Measurements from ENCODE around the gene H1-8. TPM values are rescaled to one million over a fixed set of nuclear protein-coding genes. Genes with fewer than 3 reads are reported as not detected.
A peak's percentile ranks its signal among the peaks of the same experiment; 100 is the strongest.

H1-8 gene
- polyA plus RNA-seq, 5 donors = not detected

DNA sequence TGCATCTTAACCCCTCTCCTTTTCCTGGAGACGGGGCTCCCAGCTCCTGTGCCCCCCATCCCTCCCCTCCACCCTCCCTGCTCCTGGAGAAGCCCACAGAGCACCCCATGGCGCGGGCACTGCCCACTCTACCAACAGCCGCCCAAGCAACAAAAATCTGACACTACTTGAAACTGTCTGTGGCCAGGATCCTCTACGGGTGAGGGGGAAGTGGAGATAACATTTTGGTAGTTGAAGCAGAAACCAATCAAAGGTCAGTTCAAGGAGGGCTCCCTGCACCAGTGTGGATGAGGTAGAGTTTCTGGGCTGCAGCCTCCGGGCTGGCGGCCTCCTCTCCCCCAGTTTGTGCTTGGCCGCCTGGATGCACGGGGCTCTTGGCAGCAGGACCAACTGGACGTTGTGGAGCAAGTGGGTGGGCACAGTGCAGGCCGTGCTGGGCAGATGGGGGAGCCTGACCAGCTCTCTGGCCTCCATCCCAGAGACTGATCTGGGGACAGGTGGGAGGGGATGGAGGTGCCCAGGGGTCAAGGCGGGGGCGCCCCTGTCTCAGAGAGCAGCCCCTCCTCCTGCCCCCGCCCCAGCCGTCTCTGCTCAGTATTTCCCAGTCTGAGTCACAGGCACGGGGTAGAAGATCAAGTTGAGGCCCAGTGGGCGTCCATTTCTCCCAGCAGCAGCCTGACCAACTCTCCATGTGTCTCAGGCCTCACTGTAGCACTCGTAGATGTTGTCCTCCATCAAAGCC, 12.8 kb downstream of the H1-8 start:
- no peak for DNase-seq

- DNase-seq = no peak
Measured at GRCh38 chr3:129556358-129556695, 13.4 kb downstream of the H1-8 start.

DNA sequence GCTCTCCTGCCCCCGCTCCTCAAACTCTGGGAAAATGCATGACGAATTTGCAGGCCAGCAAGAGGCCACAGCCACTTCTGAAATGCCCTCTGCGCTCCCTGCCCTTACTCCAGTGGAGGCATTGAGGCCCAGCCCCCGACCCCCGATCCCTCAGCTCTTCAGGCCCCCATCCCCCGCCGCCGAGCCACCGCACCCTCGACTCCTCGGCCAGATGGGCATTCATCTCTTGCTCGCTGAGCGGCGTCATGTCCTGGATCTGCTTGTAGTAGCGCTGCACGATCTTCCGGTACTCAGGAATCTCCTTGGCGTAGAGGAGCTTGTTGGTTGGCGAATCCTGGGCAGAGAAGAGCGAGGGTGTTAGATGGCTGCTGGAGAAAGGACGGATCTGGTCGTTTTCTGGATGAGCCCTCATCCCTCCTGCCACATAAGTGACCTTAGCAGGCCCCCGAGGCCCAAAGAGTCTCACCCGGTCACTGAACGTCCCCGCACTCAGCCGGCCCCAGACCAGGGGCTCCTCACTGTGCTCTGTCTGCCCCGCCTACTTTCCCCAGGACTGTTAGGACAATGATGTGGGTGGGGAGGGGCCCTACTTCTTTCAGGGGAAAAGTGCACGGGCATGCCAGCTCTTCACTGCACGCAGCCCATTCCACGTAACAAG, 14.0 kb downstream of the H1-8 start:
- no peak for DNase-seq

GRCh38 chr3:129557548-129557894, 14.5 kb downstream of the H1-8 start:
- DNase-seq = peak in 1 of 2 donors; percentile 57

DNA sequence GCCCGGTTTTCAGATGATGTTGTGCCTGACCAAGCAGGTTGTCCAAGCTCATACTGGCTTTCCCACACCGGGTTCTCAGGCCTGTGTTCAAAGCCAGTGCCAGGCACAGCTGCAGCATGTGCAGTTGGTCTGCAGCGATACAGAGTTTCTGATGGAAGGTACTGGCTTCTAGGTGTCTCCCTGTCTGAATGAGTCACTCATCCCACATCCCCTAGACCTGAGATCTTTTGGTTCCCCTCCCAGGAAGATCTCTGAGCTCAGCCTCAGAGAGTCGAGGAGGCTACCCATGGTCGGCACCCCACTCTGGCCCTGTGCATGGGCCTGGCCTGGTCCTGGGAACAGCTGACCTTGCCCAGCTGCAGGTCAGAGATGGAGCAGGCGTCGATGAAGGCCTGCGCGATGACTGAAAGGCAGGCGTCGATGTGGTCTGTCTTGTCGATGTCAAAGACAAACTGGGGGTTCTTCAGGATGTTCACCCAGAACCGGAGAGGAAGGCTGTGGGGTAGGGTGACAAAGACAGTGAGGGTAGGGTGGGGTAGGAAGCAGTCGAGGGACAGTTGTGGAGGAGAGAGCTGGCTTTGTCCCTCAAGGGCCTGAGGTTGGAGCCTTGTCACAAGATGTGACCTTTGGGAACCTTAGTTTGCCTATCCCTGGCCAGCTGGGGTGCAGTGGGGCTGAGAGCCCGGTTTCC, 15.3 kb downstream of the H1-8 start:
- no peak for DNase-seq

DNA sequence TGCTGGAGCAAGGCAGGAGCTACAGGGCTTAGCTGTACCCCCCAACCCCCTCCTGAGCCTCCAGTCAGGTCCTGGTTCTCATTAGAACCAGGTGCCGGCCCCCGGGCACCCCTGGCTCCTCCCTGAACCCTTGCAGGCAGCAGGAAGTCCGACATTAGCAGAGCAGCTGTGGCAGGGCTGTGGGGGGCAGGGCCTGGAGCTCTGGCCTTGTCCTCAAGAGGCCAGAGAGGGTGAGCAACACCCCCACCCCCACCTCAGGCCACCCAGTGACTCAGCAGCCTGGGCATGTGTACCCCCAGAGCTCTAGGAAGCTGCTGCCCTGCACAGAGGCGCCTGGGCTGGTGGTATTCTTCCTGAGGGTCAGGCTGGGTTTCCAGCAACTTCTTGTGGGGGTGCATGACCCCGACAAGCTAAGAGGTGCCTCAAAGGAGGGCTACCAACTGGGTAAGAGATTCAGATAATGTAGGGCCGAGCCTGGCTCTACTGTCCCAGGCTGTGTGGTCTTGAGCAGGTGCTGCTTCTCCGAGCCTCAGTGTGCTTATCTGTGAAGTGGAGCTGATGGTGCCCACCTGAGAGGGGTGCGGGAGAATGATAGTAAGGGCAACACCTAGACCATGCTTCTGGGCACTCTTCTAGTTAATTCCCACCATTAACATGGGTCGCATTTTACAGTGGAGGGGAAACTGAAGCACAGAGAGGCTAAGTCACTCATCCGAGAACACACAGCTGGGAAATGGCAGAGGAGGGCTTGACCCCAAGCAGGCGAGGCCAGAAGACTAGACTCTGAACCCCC, 16.0 kb downstream of the H1-8 start:
- no peak for DNase-seq

GRCh38 chr3:129559565-129560079, 16.6 kb downstream of the H1-8 start:
- DNase-seq = no peak

DNA sequence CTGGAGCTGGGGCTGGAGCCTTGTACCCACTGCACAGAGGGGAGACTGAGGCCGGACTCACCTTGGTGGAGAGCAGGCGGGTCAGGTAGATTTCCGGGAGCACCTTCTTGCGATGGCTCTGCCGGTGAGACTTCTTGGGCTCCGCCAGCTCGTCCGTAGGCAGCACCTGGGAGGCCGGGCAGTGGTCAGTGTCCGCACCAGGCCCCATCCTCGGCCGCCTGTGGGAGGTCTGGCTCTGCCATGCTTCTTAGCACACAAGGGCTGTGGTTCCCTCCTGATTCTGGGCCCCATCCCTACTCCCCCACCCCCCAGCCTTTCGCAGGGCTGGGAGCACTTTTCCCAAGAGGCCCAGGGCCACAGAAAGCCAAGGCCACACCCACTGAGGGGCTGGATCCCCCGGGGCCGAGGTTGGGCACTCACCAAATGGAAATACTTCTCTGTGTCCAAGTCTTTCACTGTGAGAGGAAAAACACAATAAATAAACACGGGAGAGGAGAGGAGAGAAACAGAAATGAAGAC, 17.4 kb downstream of the H1-8 start:
- peak; percentile 67 to 81 for DNase-seq

GRCh38 chr3:129560911-129561594, 18.1 kb downstream of the H1-8 start:
- DNase-seq = peak; percentile 85 to 86

- DNase-seq = no peak
Measured at GRCh38 chr3:129561619-129562248, 18.8 kb downstream of the H1-8 start.

DNA sequence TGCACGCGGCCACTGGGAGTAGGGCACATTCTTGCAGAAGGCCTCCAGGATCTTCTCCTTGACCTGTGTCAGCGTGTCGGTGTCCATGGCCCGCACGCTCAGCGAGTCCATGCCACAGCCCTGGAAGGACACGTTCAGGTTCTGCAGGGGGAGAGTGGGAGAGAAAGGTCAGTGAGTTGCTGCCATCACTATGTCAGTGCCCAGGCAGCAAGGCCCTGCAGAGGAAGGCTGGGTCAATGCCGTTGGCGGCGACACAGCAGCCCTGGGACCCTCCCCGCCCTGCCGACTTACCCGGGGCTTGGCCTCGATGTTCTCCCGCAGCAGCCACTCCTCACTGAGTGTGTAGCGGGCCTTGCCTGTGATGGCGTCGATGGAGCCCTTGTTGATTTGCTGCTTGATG, 19.8 kb downstream of the H1-8 start:
- no peak for DNase-seq

GRCh38 chr3:129563332-129563731, 20.4 kb downstream of the H1-8 start:
- no peak for DNase-seq

DNA sequence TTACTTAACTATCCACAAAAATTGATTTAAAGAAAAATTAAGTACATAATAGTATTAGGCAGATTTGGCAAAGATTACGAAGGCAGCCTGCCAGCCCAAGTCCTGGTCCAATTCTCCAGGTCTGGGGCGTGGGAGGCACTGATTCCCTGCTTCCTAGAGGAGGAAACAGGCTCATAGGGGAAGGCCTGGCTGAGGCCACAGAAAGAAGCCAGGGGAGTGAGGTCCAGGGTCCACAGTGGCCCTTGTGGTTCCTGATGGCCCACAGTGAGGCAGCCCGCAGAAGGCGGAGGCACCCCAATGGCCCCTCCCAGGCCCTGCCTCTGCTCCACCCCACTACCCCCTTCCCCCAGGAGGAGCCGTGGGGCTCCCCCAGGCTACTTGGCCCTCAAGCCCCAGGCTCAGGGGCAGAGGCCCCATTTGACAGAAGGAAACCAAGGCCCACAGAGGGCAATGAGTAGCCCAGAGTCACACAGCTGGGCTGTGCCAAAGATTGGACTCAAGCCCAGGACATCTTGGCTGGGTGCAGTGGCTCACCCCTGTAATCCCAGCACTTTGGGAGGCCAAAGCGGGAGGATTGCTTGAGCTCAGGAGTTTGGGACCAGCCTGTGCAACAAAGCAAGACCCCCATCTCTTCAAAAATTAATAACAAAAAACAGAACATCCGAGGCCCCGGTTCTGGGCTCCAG, 21.0 kb downstream of the H1-8 start:
- no peak for DNase-seq

DNA sequence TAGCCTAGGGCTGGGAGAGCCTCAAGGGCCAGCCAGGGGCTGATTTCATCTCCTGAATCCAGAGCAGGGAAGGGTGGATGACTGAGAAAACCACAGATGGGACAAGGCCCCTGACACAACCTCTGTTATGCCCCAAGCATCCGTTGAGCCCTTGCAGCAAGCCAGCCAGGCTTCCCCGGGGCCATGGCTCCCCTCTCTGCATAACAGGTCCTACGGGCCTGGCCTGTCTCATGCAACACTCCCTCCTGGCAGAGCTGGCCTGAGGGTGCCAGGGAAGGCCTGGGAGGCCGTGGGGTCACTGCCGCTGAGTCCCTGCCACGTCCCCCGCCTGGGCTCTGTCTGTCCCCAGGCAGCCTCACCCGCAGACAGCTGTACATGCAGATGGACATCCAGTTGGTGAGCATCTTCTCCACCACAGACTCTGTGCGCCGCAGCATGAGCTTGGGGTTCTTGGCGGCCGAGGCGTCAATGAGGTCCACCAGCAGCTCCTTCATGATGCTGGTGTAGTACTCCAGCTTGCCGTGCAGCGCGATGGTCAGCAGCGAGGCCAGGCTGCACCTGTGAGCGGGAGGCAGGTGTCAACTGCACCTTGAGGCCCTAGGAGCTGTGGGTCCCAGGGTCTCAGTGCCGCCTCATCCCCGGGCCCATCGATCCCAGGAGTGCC, 22.1 kb downstream of the H1-8 start:
- DNase-seq = no peak

- DNase-seq = no peak
Measured at GRCh38 chr3:129565902-129566301, 22.9 kb downstream of the H1-8 start.

DNA sequence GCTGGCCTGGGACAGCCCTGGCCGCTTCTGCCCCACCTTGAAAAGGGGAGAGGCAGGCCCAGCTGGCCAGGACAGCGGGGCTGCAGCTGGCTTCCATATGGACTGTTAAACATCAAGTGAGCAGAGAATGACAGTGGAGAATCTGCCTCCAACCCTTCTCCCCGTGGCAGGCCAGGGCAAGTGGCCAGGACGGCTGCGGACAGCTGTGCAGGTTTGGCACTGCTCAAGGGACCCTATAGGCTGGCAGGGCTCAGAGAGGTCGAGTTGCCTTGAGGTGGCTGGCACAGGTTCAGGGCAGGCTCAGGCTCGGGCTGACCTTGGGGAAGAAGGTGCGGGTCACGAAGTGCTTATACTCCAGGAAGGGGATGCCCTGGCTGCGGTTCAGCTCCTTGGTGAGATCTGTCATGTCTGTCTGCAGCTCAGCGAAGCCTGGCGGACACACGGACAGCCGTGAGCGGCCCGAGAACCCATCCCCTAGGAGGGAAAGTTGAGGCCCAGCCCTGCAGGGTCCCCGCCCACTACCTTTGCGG, 24.3 kb downstream of the H1-8 start:
- DNase-seq = no peak

DNA sequence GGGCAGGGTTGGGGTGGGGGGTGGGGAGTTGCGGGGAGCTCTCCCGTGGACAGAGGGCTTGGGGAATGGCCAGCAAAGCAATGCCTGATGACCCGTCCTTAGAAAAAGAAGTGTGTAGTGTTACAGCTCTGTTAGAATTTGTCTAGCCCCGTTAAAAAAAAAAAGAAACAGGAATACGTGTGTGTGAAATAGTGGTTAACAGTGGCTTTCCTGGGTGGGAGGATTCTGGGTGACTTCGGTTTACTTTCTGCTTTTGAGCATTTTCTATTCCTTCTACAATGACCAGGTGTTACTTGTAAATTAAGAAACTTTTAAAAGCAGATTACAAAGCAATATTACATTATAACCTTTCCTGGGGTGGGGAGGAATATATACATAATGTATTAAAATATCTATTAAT, 25.0 kb downstream of the H1-8 start:
- DNase-seq = no peak

DNA sequence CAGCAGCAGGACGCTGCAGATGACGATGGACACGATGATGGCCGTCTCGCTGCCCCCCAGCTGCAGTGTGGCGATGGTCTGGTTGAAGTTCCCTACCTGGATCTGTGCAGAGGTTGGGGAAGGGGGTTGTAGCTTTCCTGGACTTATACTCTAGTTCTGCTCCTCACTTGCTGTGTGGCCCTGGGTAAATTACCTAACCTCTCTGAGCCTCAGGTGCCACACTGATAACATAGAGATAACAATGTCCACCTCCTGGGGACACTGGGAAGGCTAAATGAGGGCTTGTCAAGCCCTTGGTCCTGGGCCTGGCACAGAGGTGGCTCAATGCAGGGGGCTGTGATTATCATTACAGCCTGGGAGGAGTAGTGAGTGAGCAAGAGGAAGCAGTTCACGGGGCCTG, 26.9 kb downstream of the H1-8 start:
- no peak for DNase-seq

Data from right lung (tissue), 5 donors.